ENCODE data around the gene PPFIA4.
"Not testable (repeated sequence)": the region's sequence is repeated elsewhere in the genome, so short reads cannot be mapped to it uniquely, and the experiment has no call there.

The PPFIA4 gene

DNA sequence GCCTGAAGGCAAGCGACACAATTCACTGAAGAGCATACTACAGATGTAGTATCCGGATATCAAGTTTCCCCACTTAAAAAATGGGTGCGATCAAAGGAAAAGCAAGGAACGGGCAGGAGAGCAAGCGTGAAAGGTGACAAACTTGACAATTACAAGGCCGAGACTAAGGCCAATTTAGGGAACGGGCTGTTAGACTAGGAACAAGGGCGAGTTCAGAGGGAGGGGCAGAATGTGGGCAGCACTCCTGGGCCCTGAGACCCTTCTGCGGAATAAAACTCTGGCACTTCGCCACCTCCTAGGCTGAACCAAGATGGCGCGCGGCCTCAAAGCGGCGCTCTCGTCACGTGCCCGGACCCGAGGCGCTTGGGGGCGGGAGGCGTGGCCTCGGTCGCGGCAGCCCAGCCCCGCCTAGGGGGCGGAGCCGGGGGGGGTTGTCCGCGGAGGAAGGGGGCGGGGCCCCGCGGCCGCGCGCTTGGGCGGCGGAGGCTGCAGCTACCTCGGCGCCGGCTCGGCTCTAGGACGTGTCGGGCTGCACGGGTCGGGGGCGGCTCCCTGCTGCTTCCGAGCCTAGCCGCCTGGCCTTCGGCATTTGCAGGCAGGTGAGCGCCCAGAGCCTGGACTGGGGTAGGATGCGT is at the start of gene PPFIA4:
Gene PPFIA4 (plus strand): TSS at position 461 of the 635 bp plus-strand sequence. CDS start 12,518 bp downstream, outside the sequence.
- DNase-seq, result peak; percentile 75

DNA sequence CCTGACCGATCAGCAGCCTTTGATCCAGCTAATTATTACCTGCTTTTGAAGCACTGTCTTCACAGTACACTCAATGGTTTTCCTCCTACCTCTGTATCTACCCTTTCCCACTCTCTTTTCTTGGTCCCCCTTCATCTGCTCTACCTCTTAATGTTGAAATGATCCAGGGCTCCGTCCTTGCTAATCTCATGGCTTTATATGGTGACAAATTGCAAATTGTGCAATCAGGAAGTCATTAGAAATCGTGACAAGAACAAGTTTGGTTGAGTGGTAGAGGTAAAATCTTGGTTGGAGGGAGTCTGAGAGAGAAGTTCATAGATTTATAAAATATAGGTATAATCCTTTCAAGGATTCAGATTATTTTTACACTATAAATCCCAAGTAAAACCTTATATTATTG is 49.7 kb upstream of the PPFIA4 start:
- DNase-seq, result no peak

DNA sequence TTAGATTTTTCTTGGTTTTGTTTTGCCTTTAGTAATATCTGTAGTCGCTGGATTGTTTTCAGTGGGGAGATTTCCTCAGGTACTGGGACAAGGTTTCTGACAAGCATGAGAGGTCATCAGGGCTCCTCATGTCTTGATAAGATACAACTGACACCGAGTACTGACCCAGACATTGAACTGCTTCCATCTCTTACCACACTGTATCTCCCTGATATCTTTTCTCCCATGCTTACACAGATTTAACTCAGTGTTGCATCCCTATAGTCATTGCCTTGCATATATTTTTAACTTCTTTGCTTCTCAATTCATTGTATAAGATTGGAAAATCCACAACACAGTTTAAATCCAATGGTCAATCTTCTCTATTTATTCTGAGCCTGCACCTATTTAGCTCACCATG is 46.8 kb upstream of the PPFIA4 start:
- no peak for DNase-seq

DNA sequence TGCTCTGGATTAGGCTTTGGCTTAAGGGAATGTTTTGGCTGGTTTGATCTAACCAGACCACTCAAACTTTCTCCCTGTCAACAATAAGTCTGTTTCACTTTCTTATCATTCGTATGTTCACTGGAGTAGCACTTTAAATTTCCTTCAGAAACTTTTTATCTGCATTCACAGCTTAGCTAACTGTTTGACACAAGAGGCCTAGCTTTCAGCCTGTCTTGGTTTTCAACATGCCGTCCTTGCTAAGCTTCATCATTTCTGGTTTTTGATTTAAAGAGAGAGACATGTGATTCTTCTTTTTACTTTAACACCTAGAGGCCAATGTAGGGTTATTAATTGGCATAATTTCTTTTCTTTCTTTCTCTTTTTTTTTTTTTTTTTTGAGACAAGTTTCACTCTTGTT is 44.4 kb upstream of the PPFIA4 start:
- no peak for DNase-seq

DNA sequence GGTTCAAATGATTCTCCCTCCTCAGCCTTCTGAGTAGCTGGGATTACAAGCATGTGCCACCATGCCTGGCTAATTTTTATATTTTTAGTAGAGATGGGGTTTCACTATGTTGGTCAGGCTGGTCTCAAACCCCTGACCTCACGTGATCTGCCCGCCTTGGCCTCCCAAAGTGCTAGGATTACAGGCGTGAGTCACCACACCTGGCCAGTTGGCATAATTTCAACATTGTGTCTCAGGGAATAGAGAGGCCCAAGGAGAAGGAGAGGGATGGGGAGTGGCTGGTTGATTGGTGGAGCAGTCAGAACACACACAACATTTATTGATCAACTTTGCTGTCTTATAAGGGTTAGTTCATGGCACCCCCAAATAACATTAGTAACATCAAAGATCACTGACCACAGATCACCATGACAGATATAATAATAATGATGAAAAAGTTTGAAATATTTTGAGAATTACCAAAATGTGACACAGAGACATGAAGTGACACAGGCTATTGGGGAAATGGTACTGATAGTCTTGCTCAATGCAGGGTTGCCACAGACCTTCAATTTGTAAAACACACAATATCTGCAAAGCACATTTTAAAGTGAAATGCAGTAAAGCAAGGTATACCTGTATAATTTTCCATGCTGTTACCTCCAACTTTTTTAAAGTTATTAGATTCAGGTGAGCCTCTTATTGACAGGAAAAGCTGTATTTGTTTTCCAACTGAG is 43.4 kb upstream of the PPFIA4 start:
- DNase-seq, result no peak

DNA sequence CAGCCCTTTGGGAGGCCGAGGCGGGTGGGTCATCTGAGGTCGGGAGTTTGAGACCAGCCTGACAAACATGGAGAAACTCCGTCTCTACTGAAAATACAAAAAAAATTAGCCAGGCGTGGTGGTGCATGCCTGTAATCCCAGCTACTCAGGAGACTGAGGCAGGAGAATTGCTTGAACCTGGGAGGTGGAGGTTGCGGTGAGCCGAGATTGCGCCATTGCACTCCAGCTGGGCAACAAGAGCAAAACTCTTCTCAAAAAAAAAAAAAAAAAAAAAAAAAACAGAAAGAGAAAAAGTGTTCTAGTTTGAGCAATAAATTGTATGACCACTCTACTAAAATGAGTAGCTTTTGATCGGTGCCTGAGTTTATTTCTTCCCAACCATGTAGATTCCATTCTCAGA is 40.2 kb upstream of the PPFIA4 start:
- DNase-seq, result not testable (repeated sequence)

DNA sequence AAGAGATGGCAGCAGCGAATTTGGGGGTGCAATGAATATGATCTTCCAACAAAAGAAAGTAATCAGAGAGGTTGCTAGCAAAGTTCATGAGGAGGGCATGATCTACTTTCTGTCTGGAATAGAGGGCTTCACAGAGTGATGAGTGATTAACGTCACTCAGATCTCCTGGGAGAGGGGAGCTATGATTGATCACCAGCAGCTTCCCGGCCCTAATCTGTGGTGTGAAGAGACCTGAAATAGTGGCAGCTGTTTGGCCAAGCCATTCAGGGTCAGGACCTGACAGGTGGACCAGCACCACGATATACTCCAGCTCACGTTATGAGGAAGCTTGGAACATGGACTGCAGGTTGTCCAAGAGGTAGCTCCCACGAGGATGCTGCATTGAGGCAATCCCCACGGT is 39.0 kb upstream of the PPFIA4 start:
- no peak for DNase-seq

DNA sequence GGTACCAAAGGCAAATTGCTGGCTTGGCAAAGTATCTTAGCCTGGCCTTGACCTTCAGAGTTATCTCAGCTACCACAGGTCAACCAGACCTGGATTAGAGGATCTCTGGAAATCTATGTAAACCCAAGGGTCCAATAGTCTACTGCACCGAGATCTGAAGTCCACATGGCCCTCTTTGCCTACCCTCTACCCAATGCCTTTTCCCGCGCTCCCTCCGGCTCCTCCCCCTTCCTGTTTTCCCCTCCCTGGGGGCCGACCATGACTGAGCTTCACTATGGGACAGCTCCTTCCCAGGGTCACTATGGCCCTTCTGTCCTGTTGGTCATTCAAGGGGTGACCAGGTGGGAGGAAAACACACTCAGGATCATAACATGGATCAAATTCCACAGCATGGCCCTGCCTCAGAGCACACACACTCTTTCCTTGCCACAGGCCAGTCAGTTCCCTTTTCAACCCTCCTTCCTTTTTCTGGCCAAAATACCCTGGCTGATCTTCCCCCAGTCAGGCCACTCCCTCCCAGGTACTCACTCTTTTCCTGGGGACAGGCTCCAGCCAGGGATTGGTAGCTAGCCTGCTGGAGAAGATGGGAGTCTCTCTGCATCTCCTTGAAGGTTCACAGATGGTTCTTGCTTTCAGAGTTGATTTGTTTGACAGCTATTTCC is 38.2 kb upstream of the PPFIA4 start:
- DNase-seq, result no peak

DNA sequence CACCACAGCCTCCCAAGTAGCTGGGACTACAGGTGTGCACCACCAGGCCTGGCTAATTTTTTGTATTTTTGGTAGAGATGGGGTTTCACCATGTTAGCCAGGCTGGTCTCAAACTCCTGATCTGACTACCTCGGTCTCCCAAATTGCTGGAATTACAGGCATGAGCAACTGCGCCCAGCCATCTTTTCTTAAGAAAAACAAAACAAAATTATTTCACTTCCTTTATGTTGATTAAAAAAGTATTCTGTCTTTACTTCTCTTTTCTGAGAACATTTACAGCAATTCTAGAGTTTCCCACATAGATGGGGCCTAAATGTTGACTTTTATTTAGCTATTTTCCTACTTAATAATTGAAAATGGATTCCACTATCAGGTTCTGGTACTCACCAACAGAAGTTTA is 36.4 kb upstream of the PPFIA4 start:
- DNase-seq, result no peak

DNA sequence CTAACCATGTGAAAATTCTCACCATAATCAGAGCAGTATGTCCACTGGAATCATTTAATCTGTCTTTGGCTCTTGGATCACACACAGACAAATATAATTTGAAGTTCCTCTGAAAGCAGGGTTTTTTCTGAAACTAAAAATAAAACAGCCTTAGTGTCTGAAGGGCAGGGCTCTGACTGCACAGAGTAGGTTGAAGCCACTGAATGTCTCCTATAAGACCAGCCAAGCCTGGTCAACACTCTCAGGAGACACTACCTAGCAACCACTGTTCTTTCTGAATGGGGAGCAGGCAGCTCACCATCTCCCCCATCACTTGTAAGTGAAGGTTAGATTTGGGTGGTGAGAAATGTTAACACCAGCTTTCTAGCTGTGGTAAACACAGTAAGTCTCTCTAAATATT is 35.2 kb upstream of the PPFIA4 start:
- no peak for DNase-seq

DNA sequence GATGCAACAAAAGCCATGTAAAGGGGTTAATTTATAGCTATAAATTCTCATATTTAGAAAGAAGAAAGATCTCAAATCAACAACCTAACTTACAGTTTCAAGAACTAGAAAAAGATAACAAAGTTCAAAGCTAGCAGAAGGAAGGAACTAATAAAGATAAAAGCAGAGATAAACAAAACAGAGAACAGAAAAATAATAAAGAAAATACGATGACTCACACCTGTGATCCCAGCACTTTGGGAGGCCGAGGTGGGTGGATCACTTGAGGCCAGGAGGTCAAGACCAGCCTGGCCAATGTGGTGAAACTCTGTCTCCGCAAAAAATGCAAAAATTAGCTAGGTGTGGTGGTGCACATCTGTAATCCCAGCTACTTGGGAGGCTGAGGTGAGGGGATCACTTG is 31.5 kb upstream of the PPFIA4 start:
- no peak for DNase-seq

DNA sequence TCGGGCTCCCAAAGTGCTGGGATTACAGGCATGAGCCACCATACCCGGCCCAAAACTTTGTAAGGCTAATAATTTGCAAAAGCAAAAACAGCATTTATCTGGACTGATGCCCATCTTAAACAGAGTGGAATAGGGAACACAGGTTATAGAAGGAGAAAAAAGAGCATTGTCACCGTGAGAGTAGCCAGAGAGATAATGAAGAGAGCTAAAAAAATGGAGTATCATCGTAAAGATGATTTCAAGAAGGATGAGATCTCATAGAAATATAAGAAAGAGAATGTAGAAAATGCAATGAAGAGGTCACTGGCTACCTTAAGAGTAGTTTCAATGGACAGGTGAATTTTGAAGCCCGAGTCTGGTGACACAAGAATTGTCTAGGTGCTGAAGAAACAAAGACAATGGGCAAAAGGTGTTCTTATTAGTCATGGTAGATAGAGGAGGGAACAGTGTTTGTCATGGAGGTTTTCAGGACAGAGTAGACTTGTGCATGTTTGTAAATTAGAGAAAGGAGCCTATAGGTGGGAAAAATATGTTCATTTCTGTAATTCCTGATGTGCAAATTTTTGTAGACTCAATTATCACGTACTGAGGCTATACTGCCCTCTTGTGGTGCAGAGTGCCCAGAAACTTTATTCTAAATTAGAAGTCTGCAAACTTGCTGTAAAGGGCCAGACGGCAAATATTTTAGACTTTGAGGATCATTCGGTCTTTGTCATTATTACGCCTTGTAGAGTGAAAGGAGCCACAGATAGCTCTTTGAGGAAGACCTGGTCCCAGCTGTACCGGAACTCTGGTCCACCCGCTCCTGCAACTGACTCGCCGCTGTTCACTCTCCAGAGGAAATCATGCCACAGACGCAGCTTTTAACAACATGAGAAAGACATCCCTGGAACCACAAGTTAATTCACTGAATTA is 27.2 kb upstream of the PPFIA4 start:
- DNase-seq, result peak; percentile 38

DNA sequence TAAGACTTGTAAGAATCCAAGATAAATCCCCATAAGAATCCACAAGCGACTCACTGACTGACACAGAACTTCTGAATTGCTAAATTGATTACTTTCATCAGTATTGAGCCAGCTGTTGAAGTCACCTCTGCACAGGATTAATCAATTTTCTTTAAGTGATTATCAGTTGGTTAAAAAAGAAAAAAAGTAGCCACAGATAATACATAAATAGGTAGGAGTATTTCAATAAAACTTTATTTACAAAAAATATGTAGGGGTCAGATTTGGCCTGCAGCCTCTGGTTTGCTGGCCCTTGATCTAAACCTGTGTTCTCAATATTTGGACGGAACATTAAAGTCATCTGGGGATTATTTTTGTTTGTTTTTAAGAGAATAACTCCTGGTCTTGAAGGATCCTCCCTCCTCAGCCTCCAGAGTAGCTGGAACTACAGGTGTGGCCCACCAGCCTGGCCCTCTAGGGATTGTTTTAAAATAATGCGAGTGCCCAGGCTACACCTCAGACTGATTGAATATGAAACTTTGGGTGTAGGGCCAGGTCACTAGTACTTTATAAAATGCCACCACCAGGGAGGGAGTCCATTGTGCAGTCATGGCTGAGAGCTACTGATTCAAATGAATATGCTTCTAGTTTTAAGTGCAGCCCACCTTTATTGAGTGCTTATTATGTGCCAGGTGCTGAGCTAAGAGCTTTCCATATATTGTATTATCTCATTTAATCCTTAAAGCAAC is 25.9 kb upstream of the PPFIA4 start:
- no peak for DNase-seq

DNA sequence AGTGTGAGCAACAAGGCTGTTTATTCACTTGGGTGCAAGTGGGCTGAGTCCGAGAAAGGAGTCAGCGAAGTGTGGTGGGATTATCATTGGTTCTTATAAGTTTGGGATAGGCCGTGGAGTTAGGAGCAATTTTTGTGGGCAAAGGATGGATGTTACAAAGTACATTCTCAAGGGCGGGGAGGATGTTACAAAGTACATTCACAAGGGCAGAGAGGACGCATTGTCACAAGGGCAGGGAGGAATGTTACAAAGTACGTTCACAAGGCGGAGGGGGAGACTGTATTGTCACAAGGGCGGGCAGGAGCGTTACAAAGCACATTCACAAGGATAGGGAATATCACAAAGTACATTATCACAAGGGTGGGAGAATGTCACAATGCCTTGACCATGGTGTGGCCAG is 24.3 kb upstream of the PPFIA4 start:
- no peak for DNase-seq

DNA sequence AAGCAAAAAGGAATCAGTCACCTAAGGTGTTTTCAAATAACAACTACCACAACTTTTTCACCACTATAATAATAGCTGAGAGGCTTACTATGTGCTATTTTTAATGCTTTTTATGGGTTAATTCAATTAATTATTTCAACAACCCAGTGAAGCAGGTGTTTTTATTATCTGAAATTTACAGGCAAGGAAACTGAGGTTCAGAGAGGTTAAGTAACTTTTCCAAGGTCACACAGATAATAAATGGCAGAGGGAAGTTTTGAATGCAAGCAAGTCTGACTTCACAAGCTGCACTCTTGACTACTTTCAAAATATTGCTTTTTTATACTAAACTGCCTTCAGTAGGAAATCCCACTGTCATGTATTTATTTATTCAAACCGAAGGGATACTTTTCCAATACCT is 23.3 kb upstream of the PPFIA4 start:
- no peak for DNase-seq

DNA sequence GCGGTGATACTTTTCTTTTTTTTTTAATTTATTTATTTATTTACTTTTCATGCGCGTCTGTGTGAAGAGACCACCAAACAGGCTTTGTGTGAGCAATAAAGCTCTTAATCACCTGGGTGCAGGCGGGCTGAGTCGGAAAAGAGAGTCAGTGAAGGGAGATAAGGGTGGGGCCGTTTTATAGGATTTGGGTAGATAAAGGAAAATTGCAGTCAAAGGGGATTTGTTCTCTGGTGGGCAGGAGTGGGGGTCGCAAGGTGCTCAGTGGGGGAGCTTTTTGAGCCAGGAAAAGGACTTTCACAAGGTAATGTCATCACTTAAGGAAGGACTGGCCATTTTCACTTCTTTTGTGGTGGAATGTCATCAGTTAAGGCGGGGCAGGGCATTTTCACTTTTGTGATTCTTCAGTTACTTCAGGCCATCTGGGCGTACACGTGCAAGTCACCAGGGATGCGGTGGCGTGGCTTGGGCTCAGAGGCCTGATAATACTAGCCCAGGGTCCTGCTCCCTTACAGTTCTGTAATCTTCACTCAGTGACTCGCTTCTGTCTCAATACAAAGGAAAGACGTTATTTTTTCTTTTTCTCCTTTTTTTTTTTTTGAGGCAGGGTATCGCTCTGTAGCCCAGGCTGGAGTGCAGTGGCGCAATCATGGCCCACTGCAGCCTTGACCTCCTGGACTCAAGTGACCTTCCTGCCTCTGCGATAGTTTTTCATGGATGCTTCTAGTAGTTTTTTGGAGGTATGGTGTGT is 20.7 kb upstream of the PPFIA4 start:
- DNase-seq, result not testable (repeated sequence)

DNA sequence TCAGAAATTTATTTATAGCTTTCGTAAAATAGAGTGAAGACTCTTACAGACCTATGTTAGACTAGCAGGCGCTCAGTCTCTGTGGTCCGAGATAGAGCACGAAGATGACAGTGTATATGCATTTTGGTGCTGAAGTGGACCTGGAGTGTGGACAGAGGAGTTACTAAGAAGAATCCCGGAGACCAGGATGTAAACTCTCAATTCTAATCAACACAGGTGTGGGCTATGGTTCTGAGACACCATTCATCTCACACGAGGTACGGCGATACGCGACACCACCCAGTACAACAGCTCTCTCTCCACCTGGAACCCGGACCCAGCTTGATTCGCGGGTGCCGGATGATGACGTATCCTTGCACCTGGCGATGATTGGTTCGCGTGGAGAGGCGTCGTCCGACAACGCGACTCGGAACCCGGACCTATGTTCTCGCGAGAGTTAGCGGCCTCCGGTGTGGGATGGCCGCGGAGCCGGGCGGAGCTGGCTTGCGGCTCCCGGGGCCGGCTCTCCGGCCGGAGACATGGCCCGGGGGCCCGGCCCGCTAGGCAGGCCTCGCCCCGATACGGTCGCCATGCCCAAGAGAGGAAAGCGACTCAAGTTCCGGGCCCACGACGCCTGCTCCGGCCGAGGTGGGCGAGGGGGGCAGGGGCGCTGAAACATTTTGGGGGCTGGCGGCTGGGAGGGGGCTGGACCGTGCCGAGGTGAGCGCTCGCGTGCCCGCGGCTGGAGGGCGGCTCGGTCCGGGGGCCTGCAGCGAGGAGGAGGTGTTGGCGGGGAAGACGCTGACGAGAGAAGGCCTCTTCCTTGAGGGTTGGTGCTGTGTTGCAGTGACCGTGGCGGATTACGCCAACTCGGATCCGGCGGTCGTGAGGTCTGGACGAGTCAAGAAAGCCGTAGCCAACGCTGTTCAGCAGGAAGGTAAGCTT is 19.1 kb upstream of the PPFIA4 start, which contains the start of gene TMEM183A:
Gene TMEM183A (plus strand): TSS at position 427 of the 924 bp plus-strand sequence. CDS start 92 bp downstream, at position 519.
- peak; percentile 94 for DNase-seq

DNA sequence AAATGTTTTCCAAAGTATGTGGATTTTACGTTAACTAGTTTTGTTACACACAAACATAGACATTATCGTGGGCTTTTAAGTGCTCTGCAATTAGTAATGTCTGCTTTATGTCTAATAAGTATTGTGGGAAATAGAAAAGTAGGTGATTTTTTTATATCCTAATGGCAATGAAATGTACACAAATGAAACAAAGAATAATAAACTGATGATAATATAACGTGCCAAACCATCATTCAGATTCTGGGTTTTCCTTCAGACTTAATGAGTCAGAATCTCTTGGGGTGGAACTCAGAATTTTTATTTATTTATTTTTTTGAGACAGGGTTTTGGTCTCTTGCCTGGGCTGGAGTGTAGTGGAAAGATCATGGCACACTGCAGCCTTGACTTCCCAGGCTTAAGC is 17.1 kb upstream of the PPFIA4 start:
- DNase-seq, result no peak

DNA sequence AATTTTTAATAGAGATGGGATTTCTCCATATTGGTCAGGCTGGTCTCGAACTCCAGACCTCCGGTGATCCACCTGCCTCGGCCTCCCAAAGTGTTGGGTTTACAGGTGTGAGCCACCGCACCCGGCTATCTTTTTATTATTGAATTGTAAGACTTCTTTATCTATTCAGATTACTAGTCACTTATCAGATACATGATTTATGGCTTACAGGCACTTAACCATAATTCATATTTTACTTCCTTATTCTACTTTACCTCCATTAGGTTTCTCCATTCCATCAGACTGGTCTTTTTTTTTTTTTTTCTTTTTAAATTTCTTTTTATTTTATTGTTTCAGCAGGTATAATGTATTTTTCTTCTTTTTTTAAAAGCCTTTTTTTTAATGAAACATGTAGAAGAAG is 14.7 kb upstream of the PPFIA4 start:
- no peak for DNase-seq

DNA sequence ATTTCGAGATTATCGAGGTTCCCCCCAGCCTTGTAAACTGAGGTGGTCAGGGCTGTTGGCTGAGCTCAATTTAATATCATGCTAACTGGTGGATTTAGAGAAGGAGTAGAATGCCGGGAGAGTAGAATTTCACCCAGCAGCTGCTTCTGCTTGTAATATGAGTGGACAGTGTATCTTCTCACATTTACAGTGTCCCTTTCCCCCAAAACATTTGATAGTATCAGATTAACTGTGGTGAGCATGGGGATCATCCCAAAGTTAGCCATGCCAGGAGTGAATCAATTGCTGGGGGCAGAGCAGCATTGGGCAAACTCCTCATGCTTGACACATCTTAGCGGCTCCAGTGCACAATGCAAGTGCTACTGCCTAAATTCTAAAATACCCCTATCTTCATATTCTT is 9.2 kb upstream of the PPFIA4 start:
- no peak for DNase-seq
